HG03442 (cell line): Measurements from ENCODE around the gene MATK.

Source experiments
- ATAC-seq: cut with Tn5 transposase; IDR thresholded peaks from one replicate; pipeline ENCODE4 v1.9.1; 2021; ENCODE audit warnings: mild to moderate bottlenecking, moderate library complexity; ENCODE audit not compliant: unreplicated experiment

MATK gene

DNA sequence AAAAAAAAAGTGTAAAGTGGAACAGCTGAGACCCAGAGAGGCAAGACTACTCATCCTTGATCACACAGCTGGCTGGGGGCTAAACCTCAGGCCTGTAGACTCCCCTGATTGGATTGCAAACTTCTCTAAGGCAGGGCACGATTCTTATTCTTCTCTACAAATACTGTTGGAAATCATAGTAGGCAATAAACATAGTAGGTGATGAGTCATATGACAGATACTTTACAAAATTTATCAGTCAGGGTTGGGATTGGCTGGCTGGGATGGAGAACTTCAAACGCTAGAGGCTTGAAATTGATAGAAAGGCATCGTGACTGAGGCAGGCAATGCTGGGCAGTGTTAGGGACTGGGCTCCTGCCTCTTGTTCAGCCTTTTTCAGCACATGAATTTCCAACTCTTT, 5.9 kb upstream of the MATK start:
- ATAC-seq = no peak

DNA sequence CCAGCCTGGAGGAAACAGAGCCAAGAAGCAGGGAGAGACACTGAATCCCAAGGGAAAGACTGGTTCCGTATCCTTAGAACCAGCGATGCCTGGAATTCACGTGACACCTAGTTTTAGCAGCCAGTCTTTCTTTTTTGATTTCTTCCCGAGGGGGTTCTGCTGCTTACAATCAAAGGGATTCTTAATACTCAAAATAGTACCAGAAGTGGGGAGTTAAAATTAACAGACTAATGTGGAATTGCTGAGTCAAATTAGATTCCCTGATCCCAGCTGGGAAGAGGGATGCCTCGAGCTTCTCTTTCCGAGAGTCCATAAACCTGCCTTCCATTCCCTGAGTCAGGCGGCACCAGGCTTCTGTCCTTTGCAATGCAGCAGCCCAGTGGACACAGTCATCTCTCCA, 4.8 kb upstream of the MATK start:
- ATAC-seq = no peak

DNA sequence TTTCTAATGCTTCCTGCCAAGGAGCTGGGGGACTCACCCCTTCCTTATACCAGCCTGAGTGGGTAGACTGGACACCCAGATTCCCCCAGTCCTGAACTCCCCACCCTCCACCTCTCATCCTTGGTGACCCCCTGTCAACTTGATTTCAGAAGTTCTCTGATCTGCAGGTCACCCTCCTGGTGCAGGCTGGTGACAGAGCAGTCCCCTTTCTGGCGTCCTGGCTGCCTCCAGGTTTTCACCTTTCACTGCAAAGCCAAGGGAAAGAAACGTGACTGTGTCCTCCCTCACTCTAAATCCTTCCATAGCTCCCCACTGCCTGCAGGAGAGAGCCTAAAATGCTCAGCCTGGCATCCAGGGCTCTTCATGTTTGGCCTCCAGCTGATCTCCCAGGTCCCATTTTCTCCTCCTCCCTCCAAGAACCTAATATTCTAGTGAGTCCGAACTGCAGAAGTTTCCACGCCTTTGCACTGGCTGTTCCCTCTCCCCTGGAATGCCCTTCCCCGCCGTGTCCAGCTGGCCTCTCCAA, 4.1 kb upstream of the MATK start:
- ATAC-seq = no peak

DNA sequence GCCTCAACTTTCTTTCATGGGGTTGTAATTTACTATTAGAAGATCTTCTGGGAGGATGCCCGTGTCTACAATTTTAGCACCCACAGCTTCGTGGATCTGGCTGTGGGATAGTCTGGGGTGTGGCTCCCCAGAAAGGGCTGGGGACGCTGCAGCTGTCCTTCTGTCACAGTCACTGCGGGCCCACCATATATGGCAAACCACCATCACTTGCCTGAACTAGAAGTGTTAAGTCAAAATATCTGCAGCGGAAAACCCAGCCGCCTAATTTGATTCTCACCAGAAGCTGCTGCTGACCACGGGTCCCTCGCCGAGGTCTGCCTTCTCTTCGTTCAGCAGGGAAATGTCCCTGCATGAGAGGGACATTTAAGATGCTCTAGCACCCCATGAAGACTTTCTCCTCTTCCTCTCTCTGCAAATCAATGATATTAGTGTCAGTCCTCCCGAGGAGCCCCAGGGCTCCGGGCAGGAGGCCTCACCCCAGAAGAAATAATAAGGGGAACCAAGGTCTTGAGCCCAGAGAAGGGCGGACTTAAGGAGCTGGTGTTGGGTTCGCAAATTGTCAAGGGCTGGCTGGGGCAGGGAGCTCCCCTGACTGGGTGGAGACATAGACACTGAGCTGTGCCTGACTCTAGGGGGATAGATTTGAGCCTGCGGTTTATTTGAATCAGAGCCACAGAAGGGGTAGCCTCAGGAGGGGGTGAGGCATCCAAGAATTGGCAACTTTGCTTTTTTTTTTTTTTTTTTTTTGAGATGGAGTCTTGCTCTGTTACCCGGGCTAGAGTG, 3.0 kb upstream of the MATK start:
- no peak for ATAC-seq

DNA sequence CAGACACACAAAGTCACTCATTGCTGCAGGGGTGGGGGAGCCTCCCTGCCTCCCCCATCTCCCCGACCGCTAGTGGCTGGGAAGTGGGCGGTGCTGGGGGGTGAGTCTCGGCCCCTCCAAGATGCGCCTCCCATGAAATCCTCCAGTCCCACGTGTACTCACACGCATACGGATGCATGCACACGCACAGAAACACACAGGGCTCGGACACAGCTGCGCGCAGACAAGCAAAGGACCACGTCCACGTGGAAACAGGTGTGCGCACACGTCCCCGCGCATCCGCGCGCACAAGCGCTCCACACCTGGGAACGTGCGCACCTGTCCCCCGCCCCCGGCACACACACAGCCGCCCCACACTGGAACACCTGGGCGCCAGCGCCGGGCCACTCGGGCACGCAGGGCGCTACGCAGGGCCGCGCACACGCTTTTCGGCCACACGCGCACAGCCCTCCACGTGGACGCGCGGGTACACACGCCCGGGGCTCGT, 687 bp downstream of the MATK start:
- no peak for ATAC-seq

DNA sequence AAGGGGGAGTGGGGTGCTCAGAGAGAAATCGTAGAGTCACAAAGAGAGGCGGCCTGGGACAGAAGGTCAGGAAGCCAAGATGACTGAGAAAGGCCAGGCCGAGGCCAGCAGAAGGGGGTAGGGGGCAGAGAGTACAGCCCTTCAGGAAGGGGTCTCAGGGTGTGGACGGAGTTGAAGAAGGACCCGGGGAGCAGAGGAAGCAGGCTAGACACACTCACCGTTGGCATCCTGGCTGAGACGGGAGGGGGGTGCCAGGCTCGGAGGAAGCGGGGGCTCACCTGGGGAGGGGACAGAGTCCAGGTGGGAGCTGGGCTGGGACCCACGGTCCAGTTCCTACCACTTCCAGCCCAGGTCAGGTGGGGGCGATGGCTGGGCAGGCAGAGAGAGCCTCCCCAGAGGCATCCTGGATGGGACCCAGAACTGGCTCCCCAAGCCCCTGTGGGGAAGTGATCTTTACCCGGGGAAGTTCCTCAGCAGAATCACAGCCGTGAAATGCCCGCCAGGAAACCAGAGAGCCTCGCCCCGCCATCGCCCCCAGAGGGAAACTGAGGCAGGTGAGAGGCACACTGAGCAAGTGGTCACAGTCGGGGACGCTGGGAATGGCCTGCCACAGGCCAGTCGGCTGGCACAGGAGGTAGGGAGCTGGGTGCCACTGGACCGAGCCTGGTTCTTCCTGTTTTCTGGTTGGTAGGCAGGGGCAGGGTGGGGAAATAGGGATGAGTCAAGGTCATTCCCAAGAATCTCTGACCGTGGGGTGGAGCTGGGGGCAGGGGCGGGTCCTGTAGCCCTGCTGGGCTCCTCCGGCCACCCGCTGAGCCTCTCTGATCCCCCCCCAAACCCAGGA, 1.4 kb downstream of the MATK start:
- no peak for ATAC-seq

DNA sequence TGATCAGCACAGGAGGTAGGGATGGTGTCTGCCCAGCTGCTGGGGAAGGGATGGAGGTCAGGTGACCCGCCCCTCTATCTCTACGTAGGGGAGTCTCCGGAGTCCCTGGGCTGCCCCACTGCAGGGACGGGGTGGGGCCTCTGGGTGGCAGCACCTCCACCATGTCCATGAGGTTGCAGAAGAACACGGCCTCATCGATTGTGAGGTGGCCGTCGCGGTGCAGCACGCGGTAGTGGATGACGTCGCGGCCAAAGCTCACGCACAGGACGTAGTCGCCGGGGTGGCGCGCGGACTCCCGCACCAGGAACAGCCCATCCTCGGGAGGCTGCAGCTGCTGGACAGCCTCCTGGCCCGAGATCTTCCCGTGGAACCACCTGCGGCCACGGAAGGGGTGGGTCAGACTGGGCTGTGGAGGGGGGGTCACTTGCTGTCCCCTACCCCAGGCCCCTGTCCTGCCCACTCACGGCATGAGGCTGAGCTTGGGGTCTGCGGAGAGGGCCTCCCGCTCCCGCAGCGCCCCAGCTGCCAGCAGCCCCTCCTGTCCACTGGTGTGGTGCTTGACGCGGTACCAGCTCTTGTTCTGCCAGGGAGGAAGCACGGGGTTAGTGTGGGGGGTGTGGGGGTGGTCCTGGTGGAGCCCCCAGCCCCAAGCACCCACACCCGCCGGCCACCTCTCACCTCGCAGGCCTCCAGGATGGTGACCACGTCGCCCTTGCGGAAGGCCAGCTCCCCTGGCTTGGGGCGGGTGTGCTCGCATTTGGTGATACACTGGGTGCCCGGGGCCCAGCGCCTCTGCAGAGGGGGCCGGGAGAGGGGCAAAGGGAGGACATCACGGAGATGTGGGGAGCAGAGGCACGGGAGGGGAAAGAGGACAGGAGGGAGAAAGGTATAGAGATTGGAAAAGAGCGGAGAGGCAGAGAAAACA, 2.3 kb downstream of the MATK start:
- no peak for ATAC-seq

DNA sequence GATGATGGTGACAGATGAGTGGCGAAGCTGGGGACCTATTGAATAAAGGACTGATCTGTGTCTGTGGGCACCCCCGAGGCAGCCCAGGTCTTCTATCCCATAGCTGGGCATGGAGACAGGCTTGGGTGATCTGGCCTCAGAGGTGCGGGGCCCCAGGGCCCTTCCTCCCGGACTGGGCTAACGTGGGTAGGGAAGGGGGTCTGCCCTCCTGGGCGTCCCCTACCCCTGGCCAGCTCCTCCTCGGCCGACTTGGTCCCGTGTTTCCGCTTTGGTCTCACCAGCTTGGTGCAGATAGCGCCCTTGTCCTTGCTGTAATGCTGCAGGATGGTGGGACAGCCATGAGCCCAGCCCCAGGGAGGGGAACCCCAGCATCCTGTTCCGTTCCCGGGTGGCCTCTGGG, 3.3 kb downstream of the MATK start:
- ATAC-seq = no peak

DNA sequence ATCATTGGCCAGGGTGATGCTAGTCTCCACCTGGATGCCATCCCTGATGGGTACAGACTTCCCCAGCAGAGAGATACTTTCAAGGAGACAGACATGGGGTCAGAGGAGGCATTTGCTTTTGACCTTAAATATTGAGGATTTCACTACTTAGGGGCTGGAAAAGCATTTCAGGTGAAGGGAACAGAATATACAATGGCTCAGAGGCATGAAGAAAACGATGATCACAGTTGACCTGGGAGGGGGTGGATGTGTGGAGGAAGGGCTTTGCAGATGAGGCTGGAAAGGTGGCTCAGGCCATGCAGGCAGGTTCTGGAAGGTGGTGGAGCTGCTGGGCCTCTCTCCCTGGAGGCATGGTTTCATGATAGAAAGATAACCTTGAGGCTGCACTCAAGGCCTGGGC, 3.9 kb downstream of the MATK start:
- no peak for ATAC-seq

DNA sequence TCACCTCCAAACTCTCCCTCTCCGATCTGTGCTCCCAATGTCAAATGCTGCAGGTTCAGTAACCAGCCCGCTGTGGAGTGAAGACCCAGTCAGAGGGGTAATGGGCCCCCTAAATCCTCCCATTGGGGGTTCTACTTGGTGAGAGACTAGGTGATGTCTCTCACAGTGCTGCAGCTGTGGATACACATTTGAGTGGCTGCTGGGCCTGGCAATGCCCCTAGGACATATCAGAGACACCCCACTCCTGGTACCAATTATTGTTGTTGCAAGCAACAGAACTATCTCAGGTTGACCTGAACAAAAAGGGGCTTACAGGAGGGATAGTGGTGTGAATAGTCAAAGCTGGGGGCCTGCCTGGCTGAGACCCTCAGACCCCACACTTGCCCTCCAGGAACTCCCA, 4.6 kb downstream of the MATK start:
- no peak for ATAC-seq

DNA sequence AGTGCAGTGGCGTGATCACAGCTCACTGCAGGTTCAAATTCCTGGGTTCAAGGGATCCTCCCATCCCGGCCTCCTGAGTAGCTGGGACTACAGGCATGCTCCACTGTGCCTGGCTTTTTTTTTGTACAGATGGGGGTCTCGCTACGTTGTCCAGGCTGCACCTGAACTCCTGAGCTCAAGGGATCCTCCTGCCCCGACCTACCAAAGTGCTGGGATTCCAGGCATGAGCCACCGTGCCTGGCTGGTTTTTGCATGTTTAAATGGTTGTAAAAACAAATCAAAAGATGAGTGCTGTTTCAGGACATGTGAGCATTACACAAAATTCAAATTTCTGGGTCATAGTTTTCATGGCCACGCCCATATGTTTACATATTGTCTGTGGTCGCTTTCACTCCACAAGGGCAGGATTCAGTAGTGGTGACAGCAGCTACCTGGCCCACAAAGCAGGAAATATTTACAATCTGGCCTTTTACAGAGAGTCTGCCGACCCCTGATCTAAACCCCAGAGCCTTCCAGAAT, 5.3 kb downstream of the MATK start:
- ATAC-seq = no peak

DNA sequence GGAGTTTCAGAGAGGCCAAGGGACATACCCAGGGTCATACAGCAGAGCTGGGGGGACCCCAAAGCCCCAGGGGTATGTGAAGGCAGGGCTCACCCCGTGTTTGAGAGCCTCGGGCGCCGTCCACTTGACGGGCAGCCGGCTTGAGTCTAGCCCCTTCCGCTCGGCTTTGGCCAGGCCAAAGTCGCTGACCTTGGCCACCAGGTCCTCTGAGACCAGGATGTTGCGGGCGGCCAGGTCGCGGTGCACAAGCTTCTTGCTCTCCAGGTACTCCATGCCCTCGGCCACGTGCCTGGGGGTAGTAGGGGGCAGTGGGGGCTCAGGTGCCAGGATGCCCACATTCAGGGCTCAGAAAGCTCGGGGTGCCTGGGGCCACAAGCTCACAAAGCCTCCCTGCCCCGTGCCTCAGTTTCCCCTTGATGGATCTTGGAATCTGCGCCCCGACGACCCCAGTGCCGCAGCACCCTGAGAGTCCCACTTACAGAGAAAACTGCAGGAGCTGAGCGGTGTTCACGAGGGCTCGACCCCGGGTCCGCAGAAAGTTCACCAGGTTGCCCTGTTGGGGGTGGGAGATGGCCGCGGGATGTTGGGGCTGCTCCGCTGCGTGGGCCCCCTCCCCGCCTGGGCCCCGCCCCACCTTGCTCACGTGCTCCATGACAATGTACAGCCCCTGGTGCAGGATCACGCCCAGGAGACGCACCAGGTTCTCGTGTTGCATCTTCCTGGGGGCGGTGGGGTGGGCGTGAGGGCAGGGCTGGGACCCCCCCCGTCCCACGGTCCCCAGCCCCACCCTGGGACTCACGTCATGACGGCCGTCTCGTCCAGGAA, 7.1 kb downstream of the MATK start:
- ATAC-seq = no peak

DNA sequence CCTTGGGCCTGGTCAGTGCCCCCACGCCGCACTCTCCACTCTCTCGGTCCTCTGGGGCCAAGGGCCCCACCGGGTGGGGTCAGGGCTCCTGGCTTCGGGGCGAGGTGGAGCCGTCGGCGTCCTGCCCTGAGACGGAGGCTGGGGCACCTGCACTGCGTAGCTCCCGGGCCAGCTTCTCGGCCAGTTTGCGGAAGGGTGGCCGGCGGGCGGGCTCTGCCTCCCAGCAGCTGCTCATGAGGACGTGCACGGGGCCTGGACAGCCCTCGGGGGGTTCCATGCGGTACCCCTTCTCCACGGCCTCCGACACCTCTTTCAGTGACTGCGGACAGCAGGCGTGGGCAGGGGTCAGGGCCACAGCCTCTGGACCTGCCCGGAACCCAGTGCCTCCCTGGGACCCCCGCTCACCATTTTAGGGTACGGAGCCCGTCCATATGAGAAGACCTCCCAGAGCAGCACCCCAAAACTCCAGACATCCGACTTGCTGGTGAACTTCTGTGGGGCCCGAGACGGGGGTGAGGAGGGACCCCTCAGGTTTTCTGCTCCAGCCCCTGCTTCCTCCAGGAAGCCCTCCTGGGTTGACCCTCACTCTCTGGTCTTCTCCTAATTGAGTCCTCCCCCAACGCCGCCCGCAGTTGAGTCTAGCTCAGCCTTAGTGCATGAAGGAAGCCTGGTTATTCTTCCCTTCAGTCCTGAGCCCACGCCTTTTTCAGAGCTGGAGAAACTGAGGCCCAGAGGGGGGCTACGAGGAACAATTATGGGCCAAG, 7.9 kb downstream of the MATK start:
- no peak for ATAC-seq

DNA sequence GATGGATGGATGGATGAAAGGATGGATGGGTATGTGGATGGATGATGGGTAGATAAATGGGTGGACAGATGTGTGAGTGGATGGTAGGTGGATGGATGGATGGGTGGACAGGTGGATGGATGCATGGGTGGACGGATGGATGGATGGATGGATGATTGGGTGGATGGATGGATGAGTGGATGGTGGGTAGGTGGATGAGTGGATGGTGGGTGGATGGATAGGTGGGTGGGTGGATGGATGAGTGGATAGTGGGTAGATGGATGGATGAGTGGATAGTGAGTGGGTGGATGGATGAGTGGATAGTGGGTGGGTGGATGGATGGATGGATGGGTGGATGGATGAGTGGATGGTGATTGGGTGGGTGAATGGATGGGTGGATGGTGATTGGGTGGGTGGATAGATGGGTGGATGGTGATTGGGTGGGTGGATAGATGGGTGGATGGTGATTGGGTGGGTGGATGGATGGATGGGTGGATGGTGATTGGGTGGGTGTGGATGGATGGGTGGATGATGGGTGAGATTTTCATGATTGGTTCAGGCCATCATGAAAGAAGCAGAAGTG, 9.6 kb downstream of the MATK start:
- ATAC-seq = no peak

DNA sequence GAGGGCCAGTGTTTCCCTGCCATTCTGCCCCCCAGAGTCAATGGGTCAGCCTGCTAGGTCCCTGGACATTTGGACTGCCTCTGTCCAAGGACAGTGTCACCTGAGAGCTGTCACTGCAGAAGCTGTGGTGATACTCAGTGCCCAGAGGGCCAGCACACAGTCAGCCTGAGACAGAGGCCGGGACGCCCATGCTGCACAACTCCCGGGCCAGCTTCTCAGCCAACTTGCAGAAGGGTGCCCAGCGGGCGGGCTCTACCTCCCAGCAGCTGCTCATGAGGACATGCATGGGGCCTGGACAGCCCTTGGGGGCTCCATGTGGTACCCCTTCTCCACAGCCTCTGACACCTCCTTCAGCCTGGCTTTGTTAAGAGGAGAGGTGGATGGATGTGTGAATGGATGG, 10.3 kb downstream of the MATK start:
- ATAC-seq = no peak

DNA sequence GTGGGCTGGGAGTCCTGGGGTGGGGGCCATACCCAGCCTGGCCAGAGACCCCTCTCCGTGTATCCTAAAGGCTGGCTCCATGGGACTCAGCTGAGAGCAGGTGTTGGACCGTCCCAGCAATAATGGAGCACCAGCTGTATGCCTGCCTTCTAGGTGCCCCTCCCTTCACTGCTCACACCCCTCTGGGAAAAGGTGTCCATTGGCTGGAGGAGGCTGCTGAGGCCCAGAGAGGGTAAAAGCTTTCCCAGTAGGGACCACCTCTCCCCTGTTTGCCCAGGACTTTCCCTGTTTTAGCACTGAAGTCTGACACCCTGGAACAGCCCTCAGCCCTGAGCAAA, 10.8 kb downstream of the MATK start:
- ATAC-seq = no peak

DNA sequence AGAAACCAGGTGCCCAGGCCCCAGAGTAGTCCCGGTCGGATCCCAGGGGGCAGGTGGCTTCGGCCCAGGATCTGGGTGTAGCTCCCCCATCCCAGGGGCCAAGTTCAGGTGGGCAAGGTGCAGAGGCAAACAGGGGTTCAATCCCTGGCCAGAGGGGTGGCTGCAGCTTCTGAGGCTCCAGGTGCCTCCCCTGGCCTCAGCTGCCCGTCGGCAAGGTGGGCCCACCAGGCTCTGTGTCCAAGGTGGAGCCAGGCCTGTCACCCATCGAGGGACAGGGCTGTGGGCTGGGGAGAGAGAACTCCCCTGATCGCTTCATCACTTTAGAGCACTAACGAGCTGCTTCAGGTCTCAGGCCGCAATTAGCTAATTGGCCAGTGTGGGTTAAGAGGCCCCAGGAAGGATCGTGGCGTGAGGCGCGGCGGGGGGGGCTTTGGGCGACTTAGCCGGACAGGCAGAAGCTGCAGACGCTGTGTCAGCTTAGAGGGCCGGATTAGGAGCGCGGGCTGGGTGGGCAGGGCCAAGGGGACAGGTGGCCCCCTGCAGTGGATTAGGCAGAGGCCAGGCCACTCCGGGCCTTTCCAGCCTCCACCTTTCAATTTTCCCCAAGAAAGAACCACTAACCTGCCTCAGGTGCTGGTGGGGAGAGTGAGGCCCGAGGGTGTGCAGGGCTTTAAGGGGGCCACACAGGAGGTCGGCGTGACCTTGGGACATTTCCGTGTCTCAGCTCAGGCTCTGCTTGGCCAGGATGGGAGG, 11.4 kb downstream of the MATK start:
- no peak for ATAC-seq

DNA sequence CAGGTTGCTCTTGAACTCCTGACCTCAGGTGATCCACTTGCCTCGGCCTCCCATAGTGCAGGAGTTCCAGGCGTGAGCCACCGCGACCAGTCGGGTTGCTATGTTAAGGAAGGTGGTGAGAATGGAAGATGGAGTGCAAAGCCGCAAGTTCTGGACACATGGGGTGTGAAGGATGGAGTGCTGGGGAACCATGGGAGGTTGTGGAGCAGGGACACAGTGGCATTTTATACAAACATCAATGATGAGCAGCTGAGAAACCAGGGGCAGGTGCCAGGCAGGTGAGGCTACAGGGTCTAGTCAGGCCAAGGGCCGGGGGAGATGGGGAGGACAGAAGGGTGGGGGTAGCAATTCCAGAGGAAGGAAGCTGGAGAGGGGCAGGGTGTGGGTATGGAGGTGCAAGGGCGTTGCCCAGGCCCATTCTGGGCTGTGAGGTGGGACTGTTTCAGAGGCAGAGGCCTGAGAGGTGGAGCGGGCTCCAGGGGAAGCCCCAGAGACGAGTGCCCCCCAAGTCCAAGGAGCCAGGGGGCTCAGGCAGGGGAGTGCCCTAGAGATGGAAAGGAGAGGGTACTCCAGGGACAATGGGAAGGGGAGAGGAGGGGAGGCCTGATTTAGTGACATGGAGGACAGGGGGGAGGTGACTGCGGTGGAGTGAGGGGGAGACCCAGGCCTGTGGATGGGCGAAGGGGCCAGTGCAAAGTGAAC, 12.2 kb downstream of the MATK start:
- ATAC-seq = no peak
